Bronchial epithelial cell (primary cell): ENCODE results near the gene OPRL1. TPM values are rescaled to one million over a fixed set of nuclear protein-coding genes. Genes with fewer than 3 reads are reported as not detected.

Source experiments
- DNase-seq: peaks from one replicate; pipeline ENCODE4 v3.0.0-alpha.2; 2010; ENCODE audit warnings: low read depth
- FAIRE-seq: peaks from 2 replicates; lab custom pipeline; 2011; peaks lifted over from hg19 to GRCh38; lab: Jason Lieb, UNC
- H3K27me3 ChIP-seq: 2 replicates; pipeline ENCODE4 v1.5.1; 2011; ENCODE audit warnings: low read length; ENCODE audit not compliant: control insufficient read depth, insufficient read depth
- H3K36me3 ChIP-seq: 2 replicates; pipeline ENCODE4 v1.5.1; 2011; ENCODE audit warnings: low read length; ENCODE audit not compliant: control insufficient read depth, insufficient read depth
- H3K4me3 ChIP-seq: 2 replicates; pipeline ENCODE4 v1.5.1; 2011; ENCODE audit warnings: mild to moderate bottlenecking, low read depth, low read length, control low read depth
- total RNA-seq: library from RNA; depleted of rRNA; stranded (reverse); fragments of >200 nt; gene quantifications from 2 replicates; pipeline ENCODE4 v1.2.1, GENCODE V29; 2014
- TF ChIP-seq, protein P1 (sequence below): IDR thresholded peaks from 2 replicates; pipeline ENCODE4 v1.5.1; 2011; ENCODE audit warnings: mild to moderate bottlenecking, moderate library complexity, low read length, control low read depth, inconsistent platforms; ENCODE audit not compliant: insufficient read depth, severe bottlenecking

Gene OPRL1
- total RNA-seq, 1 donor from 2014 or later = under 0.01 TPM

- FAIRE-seq (no peak), DNase-seq (peak; percentile 38)
- Histone ChIP-seq H3K4me3 (no peak overlapping the region), H3K36me3 (no peaks in the 10 kb centered on the region), H3K27me3 (no peaks in the 10 kb centered on the region)
- TF ChIP-seq, protein P1, sequence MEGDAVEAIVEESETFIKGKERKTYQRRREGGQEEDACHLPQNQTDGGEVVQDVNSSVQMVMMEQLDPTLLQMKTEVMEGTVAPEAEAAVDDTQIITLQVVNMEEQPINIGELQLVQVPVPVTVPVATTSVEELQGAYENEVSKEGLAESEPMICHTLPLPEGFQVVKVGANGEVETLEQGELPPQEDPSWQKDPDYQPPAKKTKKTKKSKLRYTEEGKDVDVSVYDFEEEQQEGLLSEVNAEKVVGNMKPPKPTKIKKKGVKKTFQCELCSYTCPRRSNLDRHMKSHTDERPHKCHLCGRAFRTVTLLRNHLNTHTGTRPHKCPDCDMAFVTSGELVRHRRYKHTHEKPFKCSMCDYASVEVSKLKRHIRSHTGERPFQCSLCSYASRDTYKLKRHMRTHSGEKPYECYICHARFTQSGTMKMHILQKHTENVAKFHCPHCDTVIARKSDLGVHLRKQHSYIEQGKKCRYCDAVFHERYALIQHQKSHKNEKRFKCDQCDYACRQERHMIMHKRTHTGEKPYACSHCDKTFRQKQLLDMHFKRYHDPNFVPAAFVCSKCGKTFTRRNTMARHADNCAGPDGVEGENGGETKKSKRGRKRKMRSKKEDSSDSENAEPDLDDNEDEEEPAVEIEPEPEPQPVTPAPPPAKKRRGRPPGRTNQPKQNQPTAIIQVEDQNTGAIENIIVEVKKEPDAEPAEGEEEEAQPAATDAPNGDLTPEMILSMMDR = peak; percentile 94
These were observed 22.0 kb upstream of the OPRL1 start for GRCh38 chr20:64057628-64058498.

- peak; percentile 51 for DNase-seq
- Histone ChIP-seq H3K4me3 (no peak overlapping the region), H3K27me3 (no peaks in the 10 kb centered on the region), H3K36me3 (no peaks in the 10 kb centered on the region)
- TF ChIP-seq, protein P1 = no peak
- no peak for FAIRE-seq
These were observed 21.3 kb upstream of the OPRL1 start for GRCh38 chr20:64058536-64058935.

DNA sequence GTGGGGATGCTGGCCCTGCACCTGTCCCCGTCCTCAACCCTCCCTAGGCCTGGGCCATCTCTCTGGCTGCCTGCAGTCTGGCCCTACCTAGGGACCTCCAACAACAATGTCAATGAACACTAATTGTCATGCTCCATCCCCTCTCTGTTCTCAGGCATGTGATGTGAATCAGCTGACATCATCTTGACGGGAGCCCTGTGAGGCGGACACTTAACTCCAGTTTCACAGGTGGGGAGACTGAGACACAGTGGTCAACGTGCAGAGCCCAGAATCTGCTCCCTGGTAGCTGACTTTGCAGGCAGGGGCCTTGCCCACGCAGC, 17.6 kb upstream of the OPRL1 start:
- peak overlapping the region; percentile 92 for H3K4me3 ChIP-seq
- no peak for FAIRE-seq

DNA sequence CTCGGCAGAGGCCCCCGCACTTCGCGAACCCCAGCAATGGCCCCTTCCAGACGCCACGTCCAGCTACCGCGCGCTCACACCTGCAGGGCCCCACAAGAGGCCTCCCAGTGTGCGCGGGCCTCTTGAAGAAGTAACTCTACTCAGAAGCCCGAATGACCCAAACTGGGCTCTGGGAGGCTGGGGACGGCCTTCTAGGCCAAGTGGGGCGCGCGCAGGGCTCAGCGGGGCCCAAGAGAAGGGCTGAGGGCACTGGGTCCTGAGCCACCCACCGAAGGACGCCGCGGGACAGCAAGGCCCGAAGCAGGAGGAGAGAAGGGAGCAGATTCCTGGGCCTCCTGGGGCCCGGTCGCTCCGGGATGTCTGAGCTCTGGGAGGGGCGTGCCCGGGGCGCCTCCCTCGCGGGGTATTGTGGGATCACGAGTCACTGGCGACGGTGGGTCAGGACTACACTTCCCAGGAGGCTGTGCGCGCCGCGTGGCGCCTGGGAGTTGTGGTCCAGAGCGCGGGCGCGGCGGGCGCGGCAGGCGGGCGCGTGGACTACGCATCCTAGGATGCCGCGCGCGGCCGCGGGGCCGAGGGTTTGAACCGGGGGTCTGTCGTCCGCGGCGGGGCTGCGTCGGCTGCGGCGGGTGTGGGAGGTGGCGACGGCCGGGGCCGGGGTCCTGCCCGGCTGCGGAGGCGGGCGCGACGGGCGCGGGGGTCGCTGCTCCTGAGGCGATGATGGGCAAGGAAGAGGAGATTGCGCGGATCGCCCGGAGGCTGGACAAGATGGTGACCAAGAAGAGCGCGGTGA, 17.1 kb upstream of the OPRL1 start, which contains the start of gene TCEA2:
TSS of gene TCEA2 (plus strand) at position 603 of the 793 bp plus-strand sequence. CDS start at position 718, 115 bp downstream.
- FAIRE-seq = no peak
- TF ChIP-seq, protein P1 = no peak
- Histone ChIP-seq H3K36me3 (no peaks in the 10 kb centered on the region), H3K4me3 (peak within 1 kb of the TSS; percentile 92), H3K27me3 (no peaks in the 10 kb centered on the region)
- peak; percentile 81 for DNase-seq

More for the DNA sequence above, 17.6 kb upstream of the OPRL1 start:
- Histone ChIP-seq H3K27me3 (no peaks in the 10 kb centered on the region), H3K36me3 (no peaks in the 10 kb centered on the region)
- TF ChIP-seq, protein P1 = no peak
- no peak for DNase-seq

- H3K27me3 ChIP-seq = no peaks in the 10 kb centered on the region
- peak overlapping the region; percentile 92 for H3K4me3 ChIP-seq
- DNase-seq = no peak
- TF ChIP-seq, protein P1 = no peak
- H3K36me3 ChIP-seq = no peaks in the 10 kb centered on the region
- no peak for FAIRE-seq
These were observed 16.3 kb upstream of the OPRL1 start for GRCh38 chr20:64063389-64064144.
